RPMI8226 (cell line): ENCODE data around the gene C21orf58.

Source experiments
- DNase-seq: peaks from one replicate; pipeline ENCODE4 v3.0.0-alpha.2; 2015

Gene C21orf58

DNA sequence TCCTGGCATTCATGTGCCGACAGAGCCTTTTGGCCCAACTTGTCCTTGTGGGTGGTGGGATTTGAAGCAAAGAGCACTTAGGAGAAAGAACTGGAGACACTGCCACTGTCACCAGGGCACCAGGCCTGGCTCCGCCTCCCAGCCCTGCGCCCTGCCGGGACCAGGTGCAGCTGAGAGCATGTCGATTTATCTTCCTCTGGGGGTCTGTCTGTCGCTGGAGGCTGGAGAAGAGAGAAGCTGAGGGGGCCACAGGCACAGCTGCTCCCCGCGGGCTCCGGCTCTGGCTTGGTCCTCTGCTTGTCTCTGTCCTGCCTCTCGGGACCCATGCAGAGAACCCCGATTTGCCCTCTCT is 28.5 kb upstream of the C21orf58 start:
- no peak for DNase-seq

DNA sequence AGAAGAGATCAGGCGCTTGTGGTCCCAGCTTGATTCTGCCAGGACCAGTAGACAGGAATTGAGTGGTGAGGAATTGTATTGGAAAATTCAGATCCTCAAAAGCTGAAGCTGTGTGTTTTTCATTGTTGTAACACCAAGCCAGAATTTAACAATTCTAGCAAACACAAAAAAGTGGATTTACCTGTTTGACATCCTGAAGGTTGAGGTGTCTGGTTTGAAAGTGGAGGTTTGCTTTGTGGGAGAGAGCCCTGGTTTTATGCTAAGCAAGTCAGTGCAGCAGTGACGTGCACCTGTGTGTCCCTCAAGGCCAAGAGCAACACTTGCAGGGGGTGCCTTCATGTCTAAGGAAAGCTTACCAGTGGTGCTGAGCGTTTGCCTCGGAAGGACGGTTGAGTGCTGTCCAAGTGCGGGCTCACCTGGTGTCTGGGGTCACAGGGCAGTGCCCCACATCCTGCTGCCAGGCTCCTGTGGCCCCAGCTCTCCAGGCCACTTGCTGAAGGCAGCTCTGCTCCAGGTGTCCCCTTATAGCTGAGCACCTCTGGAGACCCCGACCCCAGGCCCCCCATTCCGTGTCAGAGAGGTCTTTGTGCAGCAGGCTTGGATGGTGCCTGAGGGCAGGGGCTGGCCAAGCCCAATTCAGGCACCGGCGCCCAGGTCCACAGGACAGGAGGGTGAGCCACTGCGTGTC is 27.9 kb upstream of the C21orf58 start:
- DNase-seq: no peak

DNA sequence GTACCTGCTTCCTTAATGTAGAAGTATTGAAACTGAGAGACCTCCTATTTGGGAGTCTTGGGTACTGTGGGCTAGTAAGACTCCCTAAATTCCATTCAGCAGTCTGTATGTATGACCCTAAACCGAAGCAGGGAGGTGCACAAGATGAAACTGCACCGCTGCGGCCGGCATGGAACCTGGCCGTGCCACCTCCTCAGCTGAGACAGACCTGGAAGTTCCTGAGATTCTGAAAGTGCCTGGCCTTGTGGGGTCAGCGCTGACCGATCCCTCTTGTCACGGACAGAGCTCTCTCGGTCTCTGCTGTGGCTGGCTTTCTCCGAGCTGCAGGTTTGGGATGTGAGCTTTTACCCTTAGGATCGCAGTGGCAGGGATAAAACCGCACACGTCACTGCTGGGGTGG is 27.3 kb upstream of the C21orf58 start:
- DNase-seq: no peak

DNA sequence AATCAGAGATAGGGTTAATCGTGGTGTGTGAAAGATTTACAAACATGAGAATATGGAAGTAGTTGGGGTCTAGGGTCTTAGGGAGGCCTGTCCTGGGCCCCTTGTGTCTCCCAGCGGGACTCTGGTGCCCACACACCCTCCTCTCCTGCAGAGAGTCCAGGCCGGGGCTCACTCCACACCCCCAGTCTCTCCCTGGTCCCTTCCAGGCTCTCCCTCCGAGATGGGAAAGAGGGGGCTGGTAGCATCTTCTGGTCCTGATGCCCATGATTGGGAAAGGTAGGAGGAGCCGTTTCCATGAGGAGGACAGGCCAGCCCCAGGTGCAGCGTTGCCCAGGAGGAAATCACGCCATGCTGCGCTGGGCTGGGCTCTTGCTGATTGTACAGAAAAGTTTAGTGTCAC is 26.9 kb upstream of the C21orf58 start:
- no peak for DNase-seq

DNA sequence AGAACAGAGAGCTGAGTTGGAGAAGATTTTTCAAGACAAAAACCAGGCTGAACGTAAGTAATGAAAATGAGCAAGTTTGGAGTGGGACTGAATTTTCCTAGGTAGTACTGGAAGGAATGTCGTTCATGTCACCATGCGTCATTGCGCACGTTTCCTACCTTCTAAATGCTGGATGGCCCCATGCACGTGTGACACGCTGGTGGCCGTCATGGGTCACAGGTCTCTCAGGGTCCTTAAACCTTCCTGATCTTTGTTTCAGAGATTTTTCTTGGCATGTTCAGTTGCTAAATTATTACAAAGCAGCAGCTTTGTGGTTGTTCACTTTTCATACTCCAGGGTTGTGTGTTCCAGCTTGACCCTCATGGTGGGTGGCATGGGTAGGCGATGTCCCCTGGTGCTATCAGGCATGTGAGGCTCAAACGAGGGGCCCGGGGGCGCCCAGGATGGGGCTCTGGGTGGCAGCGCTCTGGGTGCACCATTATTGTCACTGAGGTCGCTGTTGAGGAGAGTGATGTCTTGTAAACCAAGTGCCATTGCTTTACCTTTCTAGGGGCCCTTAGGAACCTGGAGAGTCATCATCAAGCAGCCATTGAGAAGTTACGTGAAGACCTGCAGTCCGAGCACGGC is 25.6 kb upstream of the C21orf58 start:
- no peak for DNase-seq

DNA sequence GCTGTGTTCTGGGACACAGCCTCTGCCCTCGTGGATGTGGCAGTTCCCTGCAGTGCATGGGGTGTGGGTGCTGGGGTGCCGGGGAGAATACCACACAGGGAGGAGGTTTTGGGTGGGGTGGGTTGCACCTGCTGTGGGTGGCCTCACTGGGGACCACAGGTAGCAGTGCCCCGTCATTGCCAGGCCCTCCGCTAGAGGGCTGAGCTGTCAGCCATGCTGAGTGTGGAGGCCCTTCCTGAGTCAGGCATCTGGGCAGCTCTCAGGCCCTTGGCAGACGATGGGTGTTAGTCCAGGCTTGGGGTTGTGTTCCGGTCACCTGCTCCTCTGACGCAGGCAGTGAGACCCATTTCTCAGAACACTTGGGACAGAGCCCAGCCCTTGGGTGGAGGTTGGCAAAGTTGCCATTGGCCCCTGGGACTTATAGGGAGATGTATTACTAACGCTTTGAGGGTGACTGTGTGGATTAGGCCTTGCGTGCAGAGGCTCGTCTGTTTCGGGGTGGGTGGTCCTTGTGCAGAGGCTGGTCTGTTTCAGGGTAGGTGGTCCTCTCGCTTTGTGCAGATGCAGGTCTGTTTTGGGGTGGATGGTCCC is 24.2 kb upstream of the C21orf58 start:
- no peak for DNase-seq

DNA sequence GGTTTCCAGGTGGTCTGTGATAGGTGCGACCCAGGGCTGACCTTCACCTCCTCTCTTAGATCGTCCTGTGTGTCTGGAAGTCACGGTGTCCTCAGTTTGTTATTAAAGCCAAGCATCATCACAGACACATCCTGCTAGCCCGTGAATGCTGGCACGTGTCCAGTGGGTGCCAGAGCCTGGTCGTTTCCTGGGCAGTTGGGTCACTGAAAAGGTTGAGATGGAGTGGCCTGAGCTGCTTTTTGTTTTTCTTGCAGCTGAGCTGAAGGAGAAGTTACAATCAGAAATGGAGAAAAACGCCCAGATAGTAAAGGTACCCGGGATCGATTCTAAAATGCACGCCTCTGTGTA is 23.5 kb upstream of the C21orf58 start:
- DNase-seq: no peak

DNA sequence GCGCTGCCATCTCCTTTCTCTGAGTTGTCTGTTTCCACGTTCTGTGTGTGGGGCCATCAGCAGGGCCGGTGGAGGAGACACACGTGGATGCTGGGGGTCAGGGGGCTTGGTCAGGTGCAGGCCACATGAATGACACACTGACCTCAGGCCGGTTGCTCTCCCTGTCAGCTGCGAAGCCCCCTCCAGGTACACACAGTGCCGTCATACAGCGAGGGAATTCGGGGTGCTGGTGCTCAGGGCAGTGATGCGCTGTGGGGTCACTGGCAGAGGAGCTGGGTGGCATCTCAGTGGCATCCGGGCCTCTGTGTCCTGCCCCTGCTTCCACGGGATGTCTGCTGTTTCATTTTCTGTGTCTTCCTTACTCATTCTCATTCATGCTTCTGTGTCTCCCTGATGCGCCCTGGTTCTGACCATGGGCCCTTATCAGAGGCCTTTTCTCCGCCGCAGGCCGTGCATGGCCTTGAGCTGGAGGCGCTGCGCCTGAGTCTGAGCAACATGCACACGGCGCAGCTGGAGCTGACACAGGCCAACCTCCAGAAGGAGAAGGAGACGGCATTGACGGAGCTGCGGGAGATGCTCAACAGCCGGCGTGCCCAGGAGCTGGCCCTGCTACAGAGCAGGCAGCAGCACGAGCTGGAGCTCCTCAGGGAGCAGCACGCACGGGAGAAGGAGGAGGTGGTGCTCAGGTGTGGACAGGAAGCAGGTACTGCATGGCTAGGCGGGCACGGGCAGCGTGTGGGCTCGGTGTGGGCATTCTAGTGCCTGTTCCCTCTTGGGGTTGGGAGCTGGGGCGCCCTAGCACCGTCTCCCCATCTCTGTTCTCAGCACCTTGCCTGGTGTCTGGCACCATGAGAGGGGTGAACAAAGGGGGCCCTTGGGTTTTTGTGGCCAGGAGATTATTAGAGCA is 22.9 kb upstream of the C21orf58 start:
- no peak for DNase-seq

DNA sequence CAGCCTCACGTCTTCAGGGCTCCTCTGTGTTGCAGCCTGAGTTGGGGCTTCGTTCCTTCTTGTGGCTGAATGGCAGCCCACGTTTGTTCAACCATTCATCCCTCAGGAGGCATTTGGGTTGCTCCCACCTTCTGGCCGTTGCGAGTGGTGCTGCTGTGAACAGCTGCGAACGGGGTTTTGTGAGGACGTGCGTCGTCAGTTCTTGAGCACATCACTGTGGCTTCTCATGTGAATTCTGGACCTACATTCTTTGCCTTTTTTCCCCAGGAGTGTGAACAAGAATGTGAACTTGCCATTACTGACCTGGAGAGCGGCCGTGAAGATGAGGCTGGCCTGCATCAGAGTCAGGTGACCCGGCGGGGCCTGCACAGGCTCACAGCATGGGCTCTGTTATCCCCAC is 22.2 kb upstream of the C21orf58 start:
- no peak for DNase-seq

DNA sequence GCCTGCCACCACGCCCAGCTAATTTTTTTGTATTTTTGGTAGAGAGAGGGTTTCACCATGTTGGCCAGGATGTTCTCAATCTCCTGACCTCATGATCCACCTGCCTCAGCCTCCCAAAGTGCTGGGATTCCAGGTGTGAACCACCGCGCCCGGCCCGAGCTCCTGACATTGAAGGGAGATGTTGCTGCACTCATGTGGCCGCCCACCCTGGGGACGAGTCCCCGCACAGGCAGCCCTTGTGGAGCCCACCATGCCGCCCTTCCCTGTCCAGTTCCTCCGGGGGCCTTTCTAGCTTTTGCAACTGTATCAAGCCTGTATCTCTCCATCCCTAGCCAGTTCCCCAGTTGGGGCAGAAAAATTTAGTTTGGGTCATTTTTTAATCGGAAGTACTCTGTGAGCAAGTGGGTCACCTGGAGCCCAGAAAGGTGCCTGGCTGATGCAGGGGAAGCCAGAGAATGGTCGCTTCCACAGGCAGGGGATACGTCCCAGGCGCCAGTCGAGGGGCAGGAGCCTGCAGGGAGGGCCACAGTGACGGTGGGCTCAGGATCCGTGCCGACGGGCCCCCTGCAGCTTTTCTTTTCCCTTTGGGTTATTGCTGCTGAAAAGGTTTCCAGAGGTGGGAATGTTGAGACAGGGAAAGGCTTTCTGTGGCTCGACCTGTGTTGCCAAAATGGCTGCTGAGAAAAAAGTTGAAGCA is 20.7 kb upstream of the C21orf58 start:
- no peak for DNase-seq

DNA sequence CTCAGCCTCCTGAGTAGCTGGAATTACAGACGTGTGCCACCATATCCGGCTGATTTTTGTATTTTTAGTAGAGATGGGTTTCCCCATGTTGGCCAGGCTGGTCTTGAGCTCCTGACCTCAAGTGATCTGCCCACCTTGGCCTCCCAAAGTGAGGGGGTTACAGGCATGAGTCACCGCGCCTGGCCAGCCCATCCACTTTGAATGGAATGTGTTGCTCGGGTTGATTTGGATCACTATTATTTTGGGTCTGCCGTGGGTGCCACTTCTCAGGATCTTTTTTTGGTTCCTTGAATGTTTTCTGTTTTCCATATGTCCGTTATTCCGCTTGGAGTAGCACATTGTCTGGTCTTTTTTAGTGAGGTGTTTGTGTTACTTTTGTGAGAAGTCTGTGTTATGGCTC is 17.3 kb upstream of the C21orf58 start:
- DNase-seq: no peak

DNA sequence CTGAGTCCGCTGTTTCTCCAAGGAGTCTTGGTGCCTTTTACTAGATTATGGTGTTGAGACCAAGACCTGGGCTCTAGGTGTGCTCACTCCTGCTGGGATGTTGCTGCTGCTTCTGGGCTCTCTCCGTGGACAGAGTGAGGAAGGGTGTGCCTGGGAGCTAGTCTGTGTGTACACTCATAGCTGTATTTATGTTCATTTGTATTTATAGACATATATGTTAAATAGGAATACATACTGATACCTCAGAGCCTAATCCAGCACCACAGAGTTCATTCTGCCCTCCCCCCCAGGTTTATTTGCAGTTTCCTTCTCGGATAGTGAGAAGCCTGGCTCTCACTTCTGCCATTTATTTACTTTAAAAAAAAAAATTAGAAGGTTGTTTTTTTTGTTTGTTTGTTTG is 12.9 kb upstream of the C21orf58 start:
- DNase-seq: no peak

DNA sequence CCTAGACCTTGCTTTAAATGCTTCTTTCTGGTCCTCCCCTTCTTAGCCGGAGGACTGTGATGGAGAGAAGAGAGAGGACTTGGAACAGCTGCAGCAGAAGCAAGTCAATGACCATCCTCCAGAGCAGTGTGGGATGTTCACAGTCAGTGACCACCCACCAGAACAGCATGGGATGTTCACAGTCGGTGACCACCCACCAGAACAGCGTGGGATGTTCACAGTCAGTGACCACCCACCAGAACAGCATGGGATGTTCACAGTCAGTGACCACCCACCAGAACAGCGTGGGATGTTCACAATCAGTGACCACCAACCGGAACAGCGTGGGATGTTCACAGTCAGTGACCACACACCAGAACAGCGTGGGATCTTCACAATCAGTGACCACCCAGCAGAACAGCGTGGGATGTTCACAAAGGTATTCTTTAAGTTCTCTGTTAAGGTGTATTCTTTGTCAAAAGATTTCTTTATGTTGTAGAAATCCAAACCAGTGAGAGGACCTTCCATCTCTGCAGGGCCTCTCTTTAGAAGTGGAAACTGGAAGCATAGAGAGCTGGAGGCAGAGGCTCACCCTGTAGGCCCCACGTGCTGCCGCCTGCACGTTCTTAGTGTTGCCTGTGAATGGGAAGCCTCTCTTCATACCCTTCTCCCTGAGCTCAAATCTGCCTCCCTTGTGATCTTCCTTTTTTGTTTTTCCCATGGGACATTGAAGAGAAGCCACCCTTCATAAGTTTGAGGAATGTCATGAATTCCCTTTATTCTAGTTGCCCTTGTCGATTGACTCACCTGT is 10.9 kb upstream of the C21orf58 start:
- DNase-seq: no peak

DNA sequence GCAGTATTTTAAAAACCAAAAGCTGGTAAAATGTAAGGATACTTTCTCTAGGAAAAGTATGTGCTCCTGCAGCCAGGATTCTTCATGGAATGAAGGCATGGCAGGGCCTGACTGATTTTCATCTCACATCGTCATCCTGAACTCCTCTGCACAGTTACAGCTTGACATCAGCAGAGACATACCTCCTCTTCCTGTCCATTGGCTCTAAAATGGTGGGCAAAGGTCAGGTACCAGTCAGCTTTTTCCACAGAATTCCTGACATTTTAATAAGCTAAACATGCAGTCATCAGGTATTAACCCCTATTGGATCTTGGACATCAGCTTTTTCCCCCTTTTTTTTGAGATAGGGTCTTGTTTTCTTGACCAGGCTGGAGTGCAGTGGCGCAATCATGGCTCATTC is 6.1 kb upstream of the C21orf58 start:
- no peak for DNase-seq

DNA sequence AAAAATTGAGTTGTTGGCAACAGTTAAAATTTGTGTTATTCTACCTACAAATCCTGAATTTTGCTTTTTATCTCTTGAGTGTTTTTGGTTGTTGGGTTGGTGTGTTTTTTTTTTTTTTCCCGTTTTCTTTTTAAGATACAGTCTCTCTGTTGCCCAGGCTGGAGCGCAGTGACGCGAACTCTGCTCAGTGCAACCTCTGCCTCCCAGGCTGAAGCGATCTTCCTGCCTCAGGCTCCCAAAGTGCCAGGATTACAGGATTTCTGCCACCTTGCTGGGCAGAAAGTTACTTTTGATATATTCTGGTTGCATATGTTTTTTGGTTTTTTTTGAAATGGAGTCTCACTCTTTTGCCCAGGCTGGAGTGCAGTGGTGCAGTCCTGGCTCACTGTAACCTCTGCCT is 4.5 kb upstream of the C21orf58 start:
- no peak for DNase-seq

DNA sequence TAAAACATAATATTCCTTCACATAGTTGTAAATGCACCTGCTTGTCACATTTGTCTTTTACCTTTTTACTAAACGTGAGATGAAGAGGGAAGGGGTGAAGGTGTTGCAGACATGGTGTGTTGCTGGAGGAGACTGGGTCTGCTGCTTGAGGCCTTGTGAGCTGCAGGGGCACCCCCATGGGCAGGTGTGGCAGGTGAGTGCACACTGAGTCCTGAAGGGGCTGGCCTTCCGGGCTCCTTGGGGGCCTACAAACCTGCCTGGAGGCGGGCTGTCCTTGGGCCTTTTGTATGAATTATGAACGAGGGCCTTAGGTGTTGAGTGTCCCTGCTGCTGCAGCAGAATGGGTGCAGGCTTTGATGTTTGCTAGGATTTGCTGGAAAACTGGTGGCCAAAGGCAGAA is 4.0 kb upstream of the C21orf58 start:
- no peak for DNase-seq

DNA sequence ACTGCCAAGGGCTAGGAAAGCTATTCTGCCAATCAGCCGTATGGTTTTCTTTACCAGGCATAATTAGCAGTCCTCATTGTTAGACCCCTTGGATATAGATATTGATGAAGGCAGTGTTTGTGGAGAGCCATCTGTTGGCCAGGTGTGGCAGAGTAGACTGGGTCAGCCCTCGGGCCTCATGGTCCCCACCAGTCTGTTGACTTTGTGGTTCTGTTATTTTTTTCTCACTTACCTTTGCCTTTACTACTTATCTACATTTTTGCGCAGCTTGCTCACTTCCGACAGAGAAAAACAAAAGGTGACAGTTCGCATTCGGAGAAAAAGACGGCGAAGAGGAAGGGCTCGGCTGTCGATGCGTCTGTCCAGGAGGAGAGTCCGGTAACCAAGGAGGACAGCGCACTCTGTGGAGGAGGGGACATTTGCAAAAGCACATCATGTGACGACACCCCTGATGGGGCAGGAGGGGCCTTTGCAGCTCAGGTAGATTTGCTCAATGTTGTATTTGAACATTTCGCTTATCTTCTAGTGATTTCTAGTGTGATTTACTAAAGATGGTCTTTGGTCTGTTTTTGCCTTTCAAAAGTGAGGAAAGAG is 2.5 kb upstream of the C21orf58 start:
- no peak for DNase-seq

DNA sequence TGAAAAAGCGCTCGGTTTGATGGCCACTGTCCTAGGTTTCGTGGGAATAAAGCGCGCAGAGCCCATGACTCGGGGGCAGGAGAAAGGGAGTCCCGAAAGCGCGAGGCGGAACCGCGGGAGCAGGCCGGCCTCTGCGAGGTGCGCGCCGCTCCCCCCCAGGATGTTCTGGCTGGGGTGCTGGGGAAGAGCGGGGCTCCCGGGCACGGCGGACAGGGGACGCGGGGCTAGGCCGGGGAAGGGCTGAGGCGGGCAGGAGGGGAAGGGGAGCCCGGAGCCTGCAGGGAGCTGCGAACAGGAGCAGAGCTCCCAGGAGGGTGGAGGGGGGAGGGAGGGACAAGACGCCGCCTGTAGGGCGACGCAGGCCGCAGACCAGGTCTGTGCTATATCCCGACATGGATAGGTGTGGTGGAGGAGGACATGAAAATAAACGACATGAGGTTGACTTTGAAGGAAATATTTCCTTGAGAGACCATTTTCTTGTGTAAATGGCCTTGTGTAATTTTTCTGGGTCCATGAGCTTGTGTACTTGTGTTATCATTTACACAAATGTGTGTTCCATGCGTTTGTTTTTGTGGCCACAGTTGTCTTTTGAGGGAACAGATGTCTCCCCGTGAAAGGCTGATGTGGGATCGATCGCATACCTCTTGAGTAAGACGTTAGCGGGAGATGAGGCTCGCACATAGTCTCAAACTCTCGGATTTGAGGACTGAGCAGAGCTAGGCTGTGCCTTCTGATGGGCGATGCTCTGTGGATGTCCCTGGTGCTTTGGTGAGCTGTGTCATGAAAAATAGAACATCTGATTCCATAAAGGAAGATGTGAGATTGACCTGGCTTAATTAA is 1.6 kb upstream of the C21orf58 start:
- peak; percentile 72 for DNase-seq

DNA sequence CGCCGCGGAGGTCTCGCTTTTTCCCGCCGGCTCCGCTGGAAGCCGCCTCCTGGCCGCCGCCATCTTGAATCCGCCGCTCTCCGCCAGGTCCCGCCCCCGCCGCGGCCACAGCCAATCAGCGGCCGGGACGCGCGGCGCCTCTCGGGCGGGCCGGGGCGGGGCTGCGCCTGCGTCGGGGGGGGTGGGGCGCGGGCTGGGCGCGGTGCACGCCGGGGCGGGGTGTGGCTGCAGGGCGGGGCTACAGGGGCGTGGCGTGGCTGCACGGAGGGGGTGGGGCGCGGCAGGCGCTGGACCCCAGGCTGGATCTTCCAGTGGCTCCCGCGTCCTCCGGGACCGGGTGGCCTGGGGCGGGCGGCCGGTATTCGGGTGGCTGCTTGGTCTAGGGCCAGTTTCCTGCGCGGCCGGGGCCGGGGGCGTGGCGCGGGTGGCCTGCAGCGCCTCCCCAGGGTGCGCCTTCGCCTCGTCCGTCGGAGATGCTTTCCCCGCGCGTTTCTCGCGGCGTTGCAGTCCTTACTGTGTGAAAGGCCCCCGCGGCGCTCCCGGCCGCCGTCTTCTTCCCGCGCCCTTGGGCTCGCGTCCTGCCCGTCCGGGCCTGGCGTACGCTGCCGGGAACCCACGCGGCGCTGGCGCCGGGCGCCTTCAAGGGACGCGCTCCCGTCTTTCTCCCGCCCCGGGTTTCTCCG is 861 bp upstream of the C21orf58 start:
- DNase-seq: peak; percentile 91

DNA sequence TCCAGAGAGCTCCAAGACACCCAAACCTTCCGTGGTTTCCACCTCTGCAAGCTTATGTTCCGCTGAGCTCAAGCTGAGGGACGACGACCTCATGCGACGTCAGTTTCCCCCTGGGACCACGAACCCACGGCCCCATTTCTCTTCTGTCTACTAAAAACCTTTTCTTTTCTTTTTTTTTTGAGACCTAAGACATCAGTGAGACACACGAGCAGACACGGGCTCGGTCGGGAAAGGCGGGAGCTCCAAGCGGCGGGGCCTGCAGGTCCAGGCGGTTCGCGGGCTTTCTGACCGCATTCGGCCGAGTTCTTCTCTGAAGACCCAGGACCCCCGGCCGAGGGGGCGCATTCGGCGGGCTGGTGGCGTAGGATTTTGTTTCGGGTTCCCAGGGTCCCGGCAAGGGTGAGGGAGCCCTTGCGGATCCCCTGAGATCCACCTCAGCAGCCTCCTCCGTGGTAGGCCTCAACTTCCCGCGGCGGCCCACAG is 402 bp downstream of the C21orf58 start:
- peak; percentile 43 for DNase-seq
